Muscle layer of duodenum (tissue), 2 donors: Measurements from ENCODE around the gene CHCHD6.

ENCODE experiments used
- H3K27ac ChIP-seq: one replicate; pipeline ENCODE4 v1.7.0; 2013; ENCODE audit warnings: mild to moderate bottlenecking, low read length
- H3K27me3 ChIP-seq: one replicate; pipeline ENCODE4 v1.7.0; 2013; ENCODE audit warnings: low read depth, mild to moderate bottlenecking, control low read depth, low read length
- H3K36me3 ChIP-seq, 2 donors: one replicate each; pipeline ENCODE4 v1.7.0; 2013; ENCODE audit warnings: low read length in 2 of 2, control low read depth in 1 of 2, mild to moderate bottlenecking in 1 of 2; ENCODE audit not compliant: insufficient read depth in 2 of 2, control insufficient read depth in 1 of 2
- H3K4me1 ChIP-seq, 2 donors: one replicate each; pipeline ENCODE4 v1.7.0; 2013; ENCODE audit warnings: low read length in 2 of 2, mild to moderate bottlenecking in 2 of 2, control low read depth in 1 of 2, moderate library complexity in 1 of 2; ENCODE audit not compliant: insufficient read depth in 2 of 2, control insufficient read depth in 1 of 2
- H3K4me3 ChIP-seq, 2 donors: one replicate each; pipeline ENCODE4 v1.7.0; 2013; ENCODE audit warnings: low read length in 2 of 2, low read depth in 1 of 2, mild to moderate bottlenecking in 1 of 2
- H3K9me3 ChIP-seq, 2 donors: one replicate each; pipeline ENCODE4 v1.7.0; 2013; ENCODE audit warnings: low read length in 2 of 2, control low read depth in 1 of 2, mild to moderate bottlenecking in 1 of 2; ENCODE audit not compliant: control insufficient read depth in 1 of 2
- donor health status: healthy.

The CHCHD6 gene

DNA sequence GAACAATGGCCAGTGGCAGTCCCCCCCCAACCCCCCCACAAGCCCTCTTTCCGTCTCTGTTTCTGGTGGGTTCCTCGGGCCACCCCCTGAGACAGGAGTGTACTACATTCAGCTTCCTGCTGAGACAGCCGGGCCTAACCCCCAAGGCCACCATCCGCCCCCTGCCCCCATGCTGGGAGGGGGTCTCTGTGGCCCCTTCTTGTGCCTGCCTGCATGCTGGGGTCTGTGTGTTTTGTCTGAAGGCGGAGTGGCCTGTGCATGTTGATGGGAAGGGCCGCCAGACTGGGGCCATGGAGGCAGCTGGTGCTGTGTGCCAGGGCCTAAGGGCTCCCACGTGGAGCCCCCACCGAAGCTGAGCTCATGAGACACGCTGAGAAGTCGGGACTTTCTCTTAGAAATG lies 305.5 kb downstream of the CHCHD6 start:
- Histone ChIP-seq H3K9me3 (no peaks in the 10 kb centered on the region), H3K4me1 (peaks cover 0 to 11% of the 10 kb centered on the region in 2 donors), H3K27ac (no peak overlapping the region), H3K27me3 (no peaks in the 10 kb centered on the region), H3K4me3 (no peak overlapping the region), H3K36me3 (peaks cover 0 to 37% of the 10 kb centered on the region in 2 donors)
